Measurements from ENCODE around the gene CTDSPL.
"Not testable (repeated sequence)": the region's sequence is repeated elsewhere in the genome, so short reads cannot be mapped to it uniquely, and the experiment has no call there.

Gene CTDSPL, protein sequence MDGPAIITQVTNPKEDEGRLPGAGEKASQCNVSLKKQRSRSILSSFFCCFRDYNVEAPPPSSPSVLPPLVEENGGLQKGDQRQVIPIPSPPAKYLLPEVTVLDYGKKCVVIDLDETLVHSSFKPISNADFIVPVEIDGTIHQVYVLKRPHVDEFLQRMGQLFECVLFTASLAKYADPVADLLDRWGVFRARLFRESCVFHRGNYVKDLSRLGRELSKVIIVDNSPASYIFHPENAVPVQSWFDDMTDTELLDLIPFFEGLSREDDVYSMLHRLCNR

GRCh38 chr3:37861620-37862041 is at the start of gene CTDSPL:
Gene CTDSPL (plus strand): TSS chr3:37861880. CDS start chr3:37862200, 320 bp downstream.
- peak; percentile 89 for DNase-seq (ENCODE audit: low spot score)

GRCh38 chr3:37812499-37812896 is 49.2 kb upstream of the CTDSPL start:
- no peak for DNase-seq (ENCODE audit: low spot score)

GRCh38 chr3:37813403-37813802 is 48.3 kb upstream of the CTDSPL start:
- no peak for DNase-seq (ENCODE audit: low spot score)

DNA sequence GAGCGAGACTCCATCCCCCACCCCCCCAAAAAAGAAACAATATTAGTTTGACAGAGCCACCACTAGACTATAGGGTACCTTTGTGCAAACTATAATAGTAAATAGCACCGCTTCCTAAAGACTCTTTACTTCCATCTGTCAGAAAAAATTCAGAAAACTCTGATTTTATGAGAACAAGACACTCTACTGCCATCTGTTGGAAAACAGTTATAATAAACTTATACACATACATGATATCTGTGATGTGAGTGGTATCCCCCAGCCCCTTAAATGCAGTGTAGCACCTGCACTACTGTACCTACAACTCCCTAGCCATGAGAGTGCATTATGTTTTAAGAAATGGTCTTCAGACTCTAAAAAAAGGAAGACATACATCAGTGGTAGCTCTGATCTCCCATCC is 47.1 kb upstream of the CTDSPL start:
- DNase-seq (ENCODE audit: low spot score): no peak

DNA sequence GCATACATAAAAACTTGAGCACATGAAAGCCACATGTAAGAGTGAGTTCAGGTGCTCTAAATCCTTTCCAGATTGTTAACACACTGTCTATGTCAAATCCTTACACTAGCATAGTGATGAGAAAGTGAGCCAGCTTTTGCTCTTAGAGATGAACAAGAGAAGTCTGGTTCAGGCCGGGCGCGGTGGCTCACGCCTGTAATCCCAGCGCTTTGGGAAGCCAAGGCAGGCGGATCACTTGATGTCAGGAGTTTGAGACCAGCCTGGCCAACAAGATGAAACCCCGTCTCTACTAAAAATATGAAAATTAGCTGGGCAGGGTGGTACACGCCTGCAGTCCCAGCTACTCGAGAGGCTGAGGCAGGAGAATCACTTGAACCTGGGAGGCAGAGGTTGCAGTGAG is 46.5 kb upstream of the CTDSPL start:
- DNase-seq (ENCODE audit: low spot score): not testable (repeated sequence)

DNA sequence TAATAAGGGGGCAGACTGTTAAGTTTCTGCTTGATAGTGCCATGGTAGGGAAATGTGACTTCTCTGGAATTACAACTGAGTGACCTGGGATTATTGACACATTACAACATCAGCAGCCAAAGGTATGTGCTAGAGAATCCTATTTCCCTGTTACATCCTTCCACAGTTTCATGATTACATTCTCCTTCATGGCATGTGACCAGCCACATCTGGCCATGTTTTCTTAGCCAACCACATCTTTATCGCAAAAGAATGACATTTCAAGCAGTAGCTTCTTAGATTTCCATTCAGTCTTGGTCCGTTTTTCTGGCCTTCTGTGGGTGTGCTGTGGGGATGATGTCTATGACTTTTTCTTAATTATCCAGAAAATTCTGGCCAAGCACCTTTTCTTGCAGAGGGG is 45.4 kb upstream of the CTDSPL start:
- peak; percentile 28 for DNase-seq (ENCODE audit: low spot score)

DNA sequence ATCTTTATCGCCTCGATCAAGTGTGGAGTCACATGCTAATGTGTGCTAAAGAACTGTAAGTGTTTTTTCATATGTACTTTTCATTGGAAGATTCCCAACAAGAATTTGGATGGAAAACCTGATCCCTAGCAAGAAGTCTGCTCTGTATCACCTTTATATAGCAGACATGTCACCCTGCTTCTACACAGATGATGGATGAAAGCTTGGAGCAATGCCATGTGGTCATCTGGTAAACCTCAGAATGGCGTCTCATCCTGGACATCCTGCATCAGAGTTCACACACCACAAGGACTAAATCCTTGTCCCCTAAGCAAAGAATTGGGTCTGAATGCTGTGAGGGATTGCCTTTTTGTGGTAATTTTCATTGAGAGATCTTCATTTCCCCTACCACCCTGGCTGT is 42.1 kb upstream of the CTDSPL start:
- no peak for DNase-seq (ENCODE audit: low spot score)

DNA sequence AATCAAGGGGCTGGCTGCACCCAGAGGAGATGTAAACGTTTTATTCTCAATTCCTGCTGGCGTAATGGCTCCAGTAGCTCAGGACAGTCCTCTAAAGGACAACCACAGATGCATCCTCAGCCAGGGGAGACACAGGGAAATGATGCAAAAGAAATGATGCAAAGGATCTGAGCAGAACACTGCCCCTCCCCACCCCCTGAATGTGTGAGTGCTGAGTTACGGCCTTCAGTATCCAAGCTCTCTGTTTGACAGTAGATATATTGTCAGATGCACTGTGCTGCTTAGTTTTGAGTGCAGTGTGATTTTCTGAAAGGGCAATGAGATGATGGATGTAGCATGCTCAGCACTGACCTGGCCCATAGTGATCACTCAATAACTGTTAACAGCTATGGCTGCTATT is 41.4 kb upstream of the CTDSPL start:
- no peak for DNase-seq (ENCODE audit: low spot score)

DNA sequence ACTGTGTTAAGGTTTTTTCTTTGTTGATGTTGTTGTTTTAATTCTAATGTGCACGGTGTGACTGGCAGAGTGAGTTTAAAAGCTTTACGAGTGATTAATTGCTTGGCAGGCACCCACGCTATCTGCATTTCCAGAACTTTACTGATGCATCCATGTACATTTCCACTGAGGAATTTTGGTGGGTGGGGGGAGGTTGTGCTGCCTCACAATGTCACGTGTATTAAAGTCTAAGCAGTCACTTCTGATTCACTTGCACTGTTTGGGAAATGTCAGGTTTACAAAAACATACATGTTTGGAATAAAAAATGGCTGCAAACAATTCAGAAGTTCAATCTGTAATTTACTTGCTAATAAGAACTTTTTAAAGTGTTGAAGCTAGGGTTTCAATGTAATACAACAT is 38.5 kb upstream of the CTDSPL start:
- no peak for DNase-seq (ENCODE audit: low spot score)

DNA sequence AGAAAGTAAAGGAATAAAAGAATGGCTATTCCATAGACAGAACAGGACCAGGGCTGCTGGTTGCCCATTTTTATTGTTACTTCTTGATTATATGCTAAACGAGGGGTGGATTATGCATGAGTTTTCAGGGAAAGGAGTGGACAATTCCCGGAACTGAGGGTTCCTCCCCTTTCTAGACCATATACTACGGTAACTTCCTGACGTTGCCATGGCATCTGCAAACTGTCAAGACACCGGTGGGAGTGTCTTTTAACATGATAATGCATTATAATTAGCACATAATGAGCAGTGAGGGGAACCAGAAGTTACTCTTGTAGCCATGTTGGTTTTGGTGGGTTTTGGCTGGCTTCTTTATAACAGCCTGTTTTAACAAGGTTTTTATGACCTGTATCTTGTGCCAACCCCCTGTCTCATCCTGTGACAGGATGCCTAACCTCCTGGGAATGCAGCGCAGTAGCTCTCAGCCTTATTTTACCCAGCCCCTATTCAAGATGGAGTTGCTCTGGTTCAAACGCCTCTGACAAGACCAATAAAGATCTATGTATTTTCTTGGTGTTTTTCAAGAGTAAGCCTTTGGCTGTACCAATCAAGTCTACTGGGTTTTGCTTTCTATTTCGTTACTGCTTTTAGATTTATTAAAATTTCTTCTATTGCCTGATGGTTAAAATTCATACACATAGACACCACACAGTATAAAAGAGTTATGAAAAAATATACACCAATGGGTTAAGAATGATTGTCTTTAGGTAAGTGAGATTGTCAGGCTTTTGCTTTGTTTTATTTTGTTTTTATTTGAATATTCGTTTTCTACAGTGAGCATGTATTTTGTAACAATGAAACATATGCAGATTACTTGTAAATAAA is 37.4 kb upstream of the CTDSPL start:
- no peak for DNase-seq (ENCODE audit: low spot score)

DNA sequence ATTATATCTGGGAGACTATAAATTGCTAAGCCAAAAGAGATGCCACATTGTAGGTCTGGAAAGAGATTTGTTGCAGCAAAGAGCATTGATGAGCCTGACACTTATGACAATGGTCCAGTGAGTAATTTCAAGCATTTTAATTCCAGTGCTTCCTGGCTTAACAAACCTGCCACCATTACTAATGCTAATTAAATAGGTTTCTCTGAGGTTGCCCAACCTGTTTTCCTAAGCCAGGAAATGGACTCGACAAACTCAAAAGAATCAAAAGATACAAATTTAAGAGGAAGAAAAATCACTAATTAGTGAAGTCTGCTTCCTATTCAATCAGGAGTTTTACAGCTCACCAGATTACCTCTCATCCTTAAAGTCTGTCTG is 36.7 kb upstream of the CTDSPL start:
- no peak for DNase-seq (ENCODE audit: low spot score)

DNA sequence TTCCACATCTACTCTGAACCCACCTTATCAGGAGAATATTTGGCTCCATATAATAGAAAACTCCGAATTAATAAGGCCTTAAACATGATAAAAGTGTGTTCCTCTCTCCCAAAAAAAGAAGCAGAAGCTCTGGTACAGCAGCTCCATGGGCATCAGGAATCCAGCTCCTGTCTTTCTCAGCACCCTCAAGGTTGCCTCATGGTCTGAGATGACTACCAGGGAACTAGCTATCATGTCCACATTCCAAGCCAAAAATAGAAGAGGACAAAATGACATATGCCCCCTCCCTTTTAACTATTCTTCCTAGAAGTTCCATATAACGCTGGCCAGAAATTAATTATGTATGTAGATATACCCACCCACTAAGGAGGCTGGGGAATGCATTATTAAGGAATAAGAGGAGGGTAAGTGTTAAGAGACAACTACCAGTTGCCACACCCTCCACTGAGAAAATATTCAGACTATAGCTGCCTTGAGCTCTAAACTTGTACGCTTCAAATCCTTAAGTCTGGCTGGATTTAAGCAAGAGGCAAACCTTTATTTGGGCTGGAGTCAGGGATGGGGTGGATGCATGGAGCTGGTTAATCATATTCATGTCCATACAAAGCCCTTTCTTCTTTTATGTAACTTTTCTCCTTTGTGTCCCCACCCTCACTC is 35.8 kb upstream of the CTDSPL start:
- no peak for DNase-seq (ENCODE audit: low spot score)

GRCh38 chr3:37826502-37826901 is 35.2 kb upstream of the CTDSPL start:
- DNase-seq (ENCODE audit: low spot score): no peak

- no peak for DNase-seq (ENCODE audit: low spot score)
Measured at GRCh38 chr3:37826933-37827332, 34.7 kb upstream of the CTDSPL start.

- DNase-seq (ENCODE audit: low spot score): no peak
Measured at GRCh38 chr3:37832480-37832879, 29.2 kb upstream of the CTDSPL start.

DNA sequence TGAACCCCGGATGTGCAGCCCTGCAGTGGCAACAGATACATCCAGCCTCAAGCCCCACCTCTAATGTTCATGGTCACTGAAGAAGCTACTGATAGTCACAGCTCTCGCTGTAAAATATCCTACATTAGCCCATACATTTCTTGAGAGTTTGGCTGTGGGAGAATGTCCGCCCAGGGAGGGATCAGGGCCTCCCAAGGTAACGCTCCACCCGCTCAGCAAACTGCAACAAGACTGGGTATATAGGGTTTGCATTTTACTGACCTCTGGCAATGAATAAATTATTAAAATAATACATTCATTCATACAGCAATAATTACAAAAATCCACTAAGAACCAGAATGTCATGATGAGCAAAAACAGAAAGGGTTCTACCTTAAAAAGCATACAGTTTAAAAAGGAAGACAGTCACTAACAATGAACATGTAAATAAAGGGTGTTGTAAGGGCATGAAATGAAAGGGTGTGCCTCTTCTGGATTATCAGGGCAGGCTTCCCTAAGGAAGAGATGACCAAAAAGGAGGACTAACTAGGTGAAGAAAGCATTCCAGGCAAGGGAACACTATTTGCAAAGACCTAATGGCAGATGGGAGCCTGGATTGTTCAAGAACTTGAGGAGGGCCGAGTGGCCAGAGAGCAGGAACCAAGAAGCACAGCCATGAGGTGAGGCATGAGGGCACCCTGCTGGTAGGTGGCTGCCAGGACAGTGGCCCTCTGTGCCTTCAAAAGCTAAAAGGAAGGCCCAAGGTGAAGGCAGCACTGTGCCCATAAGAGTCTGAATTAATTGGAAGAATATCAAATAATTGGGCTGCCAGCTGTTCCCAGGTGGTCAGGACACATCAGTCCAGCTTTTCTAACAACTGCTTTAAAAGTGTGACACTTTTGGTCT is 28.1 kb upstream of the CTDSPL start:
- DNase-seq (ENCODE audit: low spot score): no peak

DNA sequence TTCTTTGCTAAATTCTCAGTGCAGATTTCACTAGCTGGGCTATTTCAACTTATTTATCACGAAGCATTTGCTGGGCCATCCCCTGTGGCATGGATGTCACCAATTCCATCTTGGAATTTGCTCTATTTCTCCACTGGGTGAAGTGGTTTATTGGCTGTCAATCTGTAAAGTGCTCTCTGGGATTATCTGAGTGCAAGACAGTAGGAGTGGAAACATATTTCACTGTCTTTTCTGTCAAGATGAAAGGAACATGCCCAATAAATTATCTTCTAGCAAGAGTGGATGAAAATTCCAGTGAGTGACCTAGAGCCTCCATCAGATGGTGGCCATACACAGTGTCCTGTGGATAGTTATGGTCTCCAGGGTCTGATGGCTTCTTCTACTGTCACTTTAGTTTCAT is 25.1 kb upstream of the CTDSPL start:
- DNase-seq (ENCODE audit: low spot score): no peak

DNA sequence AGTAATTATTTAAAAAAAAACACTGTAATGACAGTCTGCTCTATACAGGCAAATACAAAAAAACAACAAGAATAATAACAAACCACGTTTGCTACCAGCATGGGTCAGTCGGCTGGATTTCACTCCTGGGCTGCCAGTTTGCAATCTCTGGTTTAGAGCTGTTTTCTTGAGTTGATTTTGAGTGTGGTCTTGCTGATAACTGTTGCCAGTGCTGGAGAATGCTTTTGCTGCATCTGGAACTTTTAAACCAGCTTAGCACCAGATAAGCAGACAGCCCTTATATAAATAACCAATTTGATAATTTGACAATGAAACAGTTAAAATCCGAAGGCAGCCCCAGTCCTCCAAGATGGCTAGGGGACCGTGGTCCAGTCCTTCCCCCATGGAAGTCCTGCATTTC is 14.0 kb upstream of the CTDSPL start:
- DNase-seq (ENCODE audit: low spot score): no peak

- DNase-seq (ENCODE audit: low spot score): no peak
Measured at GRCh38 chr3:37849146-37849923, 12.3 kb upstream of the CTDSPL start.

GRCh38 chr3:37852097-37852496 is 9.6 kb upstream of the CTDSPL start:
- DNase-seq (ENCODE audit: low spot score): peak; percentile 37

- no peak for DNase-seq (ENCODE audit: low spot score)
Measured at GRCh38 chr3:37852771-37853170, 8.9 kb upstream of the CTDSPL start.
